GM12864 (cell line): ENCODE data around the gene HIP1R.

Experiments
- DNase-seq: peaks from one replicate; pipeline ENCODE4 v3.0.0-alpha.2; 2011; ENCODE audit warnings: low read depth
- H3K4me3 ChIP-seq: 2 replicates; pipeline ENCODE4 v1.5.1; 2011; ENCODE audit warnings: mild to moderate bottlenecking, low read depth, low read length, control low read depth
- TF ChIP-seq, protein P1 (sequence below): IDR thresholded peaks from 2 replicates; pipeline ENCODE4 v1.5.1; 2011; ENCODE audit warnings: low read depth, mild to moderate bottlenecking, moderate library complexity, low read length, control low read depth, inconsistent platforms; ENCODE audit errors: missing control alignments

Gene HIP1R

GRCh38 chr12:122869207-122869973 is 34.1 kb downstream of the HIP1R start:
- DNase-seq, result no peak
- H3K4me3 ChIP-seq, result no peak overlapping the region
- TF ChIP-seq, protein P1, sequence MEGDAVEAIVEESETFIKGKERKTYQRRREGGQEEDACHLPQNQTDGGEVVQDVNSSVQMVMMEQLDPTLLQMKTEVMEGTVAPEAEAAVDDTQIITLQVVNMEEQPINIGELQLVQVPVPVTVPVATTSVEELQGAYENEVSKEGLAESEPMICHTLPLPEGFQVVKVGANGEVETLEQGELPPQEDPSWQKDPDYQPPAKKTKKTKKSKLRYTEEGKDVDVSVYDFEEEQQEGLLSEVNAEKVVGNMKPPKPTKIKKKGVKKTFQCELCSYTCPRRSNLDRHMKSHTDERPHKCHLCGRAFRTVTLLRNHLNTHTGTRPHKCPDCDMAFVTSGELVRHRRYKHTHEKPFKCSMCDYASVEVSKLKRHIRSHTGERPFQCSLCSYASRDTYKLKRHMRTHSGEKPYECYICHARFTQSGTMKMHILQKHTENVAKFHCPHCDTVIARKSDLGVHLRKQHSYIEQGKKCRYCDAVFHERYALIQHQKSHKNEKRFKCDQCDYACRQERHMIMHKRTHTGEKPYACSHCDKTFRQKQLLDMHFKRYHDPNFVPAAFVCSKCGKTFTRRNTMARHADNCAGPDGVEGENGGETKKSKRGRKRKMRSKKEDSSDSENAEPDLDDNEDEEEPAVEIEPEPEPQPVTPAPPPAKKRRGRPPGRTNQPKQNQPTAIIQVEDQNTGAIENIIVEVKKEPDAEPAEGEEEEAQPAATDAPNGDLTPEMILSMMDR, result no peak

DNA sequence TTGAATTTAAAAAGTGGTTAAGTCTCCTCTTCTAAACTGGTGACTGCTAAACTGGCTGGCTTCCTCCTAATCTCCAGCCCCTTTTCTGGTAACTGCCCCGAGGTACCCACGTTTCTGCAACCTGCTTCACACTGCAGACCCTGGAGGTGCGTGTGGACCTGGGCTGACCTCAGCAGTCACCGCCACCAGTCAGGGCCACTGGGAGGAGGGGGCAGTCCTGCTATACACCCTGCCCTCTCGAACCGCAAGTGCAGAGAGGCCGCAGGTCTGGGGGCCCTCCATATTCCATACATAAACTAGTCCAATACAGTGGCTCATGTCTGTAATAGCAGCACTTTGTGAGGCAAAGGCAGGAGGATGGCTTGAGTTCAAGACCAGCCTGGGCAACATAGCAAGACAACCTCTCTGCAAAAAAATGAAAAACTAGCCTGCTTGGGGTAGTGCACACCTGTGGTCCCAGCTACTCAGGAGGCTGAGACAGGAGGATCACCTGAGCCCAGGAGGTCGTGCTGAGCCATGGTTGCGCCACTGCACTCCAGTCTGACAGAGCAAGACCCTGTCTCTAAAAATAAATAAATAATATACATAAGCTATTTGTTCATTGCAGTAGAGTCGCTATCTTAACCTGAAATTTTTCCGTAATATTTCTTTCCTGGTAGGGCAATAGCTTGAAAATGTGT is 35.0 kb downstream of the HIP1R start:
- TF ChIP-seq, protein P1, result no peak
- no peak overlapping the region for H3K4me3 ChIP-seq
- DNase-seq, result no peak

DNA sequence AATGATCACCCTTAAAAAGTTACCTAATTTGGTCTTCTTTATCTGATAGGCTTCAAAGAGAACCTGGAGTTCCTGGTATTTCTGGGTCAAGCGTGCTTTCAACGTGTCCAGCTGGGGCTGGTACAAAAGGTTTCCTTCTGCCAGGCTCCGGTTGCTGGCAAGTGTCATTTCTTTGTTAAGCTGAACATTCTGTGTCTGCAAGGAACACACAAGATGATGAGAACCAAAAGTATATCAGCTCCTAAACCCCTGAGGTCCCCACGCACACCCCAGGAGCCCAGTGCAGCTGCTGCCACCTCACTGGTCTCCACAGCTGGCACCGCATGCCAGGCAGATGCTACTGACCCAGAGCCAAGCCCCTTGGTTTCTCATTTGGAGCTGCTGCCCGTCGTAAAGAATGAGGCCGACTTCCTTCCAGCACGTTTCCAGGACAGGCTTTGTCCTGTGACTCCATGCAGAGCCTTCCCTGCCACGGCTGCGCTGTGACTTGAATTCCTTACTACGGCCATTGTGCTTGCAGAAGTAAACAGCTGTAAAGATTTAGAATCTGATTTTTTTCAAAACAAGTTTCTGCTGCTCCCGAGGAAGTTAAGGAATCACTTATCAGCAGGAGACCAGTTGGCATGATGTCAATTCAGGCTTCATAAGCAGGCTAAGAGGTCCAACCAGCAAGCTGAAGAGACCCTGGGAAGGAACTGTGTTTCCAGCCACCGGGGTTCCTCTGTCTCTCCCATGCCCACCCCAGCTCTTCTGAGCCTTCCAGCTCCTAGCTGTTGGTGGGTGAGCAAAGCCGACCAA is 35.8 kb downstream of the HIP1R start:
- peak overlapping the region; percentile 45 for H3K4me3 ChIP-seq
- TF ChIP-seq, protein P1, result no peak
- DNase-seq, result no peak

GRCh38 chr12:122871851-122872780 is 36.9 kb downstream of the HIP1R start:
- TF ChIP-seq, protein P1, result no peak
- DNase-seq, result no peak
- peak overlapping the region; percentile 45 for H3K4me3 ChIP-seq

DNA sequence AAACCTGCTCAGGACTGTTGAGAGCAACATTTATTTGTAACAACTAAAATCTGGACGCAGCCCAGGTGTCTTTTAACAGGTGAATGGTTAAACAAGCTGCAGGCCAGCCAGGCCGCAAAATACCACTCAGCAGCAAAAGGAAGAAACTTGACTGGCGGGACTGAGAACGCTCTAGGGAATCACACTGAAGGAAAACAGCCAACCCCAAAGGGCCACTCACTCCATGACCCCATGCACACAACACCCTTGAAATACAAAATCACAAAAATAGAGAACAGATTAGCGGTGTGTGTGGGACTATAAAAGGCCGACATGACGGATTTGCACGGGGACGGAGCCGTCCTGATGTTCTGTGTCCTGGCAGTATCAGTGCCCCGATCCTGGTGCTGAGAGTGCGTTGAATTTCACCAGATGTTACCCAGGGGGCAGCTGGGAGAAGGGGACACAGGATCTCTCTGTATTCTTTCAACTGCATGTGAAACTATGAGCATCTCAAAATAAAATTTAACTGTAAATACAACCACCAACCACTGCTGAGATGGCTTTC is 37.6 kb downstream of the HIP1R start:
- TF ChIP-seq, protein P1, result no peak
- H3K4me3 ChIP-seq, result no peak overlapping the region
- no peak for DNase-seq

GRCh38 chr12:122873540-122873939 is 38.3 kb downstream of the HIP1R start:
- H3K4me3 ChIP-seq, result no peak overlapping the region
- TF ChIP-seq, protein P1, result no peak
- no peak for DNase-seq
